Gastrocnemius medialis (tissue), 4 donors: ENCODE measurements around the gene CTBP1. TPM values are rescaled to one million over a fixed set of nuclear protein-coding genes. Genes with fewer than 3 reads are reported as not detected.

Experiments
- ATAC-seq, 2 donors: fragments of 150-250 bp; one replicate each; pipeline ENCODE4 v1.9.1; 2016
- DNase-seq, 2 donors: peaks; one replicate each; pipeline ENCODE4 v3.0.0-alpha.2; 2019
- H3K27ac ChIP-seq, 4 donors: fragments of 200-600 bp; sonication (generic); 1 replicate in 1 of 4; 2 replicates in 3 of 4; pipeline ENCODE4 v1.5.1; 2016 to 2018; ENCODE audit warnings: mild to moderate bottlenecking in 2 of 4, moderate library complexity in 1 of 4
- H3K27me3 ChIP-seq, 3 donors: fragments of 200-600 bp; sonication (generic) in 2 of 3; 1 replicate in 1 of 3; 2 replicates in 2 of 3; pipeline versions ENCODE4 v1.5.1 to v1.6.0; 2016 to 2019; ENCODE audit warnings: mild to moderate bottlenecking in 1 of 3, moderate library complexity in 1 of 3
- H3K36me3 ChIP-seq, 2 donors: fragments of 200-600 bp; sonication (generic) in 1 of 2; one replicate each; pipeline ENCODE4 v1.5.1; 2017 to 2018
- H3K4me1 ChIP-seq, 2 donors: fragments of 200-600 bp; sonication (generic) in 1 of 2; one replicate each; pipeline ENCODE4 v1.5.1; 2016 to 2017; ENCODE audit warnings: mild to moderate bottlenecking in 2 of 2
- H3K4me3 ChIP-seq, 4 donors: fragments of 200-600 bp; sonication (generic) in 3 of 4; 1 replicate in 1 of 4; 2 replicates in 3 of 4; pipeline ENCODE4 v1.5.1; 2016 to 2019; ENCODE audit warnings: mild to moderate bottlenecking in 2 of 4
- H3K9me3 ChIP-seq, 3 donors: fragments of 200-600 bp; sonication (generic) in 2 of 3; 1 replicate in 1 of 3; 2 replicates in 2 of 3; pipeline ENCODE4 v1.5.1; 2016 to 2019
- POLR2A ChIP-seq, 2 donors: fragments of 450-650 bp; IDR thresholded peaks; one replicate each; pipeline ENCODE4 v1.6.1; 2017; ENCODE audit warnings: antibody characterized with exemption in 2 of 2, mild to moderate bottlenecking in 2 of 2, moderate library complexity in 2 of 2
- in situ Hi-C, 4 donors: fragments of 200-750 bp; cut with MboI; loops; one replicate each; pipeline versions ENCODE4 v1.15.0 to v1.8.0; 2017; ENCODE audit warnings: low sequenced_read_pairs in 4 of 4
- intact Hi-C: fragments of 100-400 bp; cut with DNase I; formaldehyde crosslinking; loops from one replicate; pipeline ENCODE4 v1.15.1; 2023; ENCODE audit warnings: low total_unique reads
- total RNA-seq, 4 donors: library from RNA; depleted of rRNA; stranded (reverse); fragments of >200 nt; gene quantifications; one replicate each; pipeline versions ENCODE4 v1.1.0 to v1.2.3, GENCODE V29; 2016
- TF ChIP-seq, protein P1 (sequence below), 5 experiments: fragments of 450-650 bp in 3 of 5; fragments of 200-600 bp in 2 of 5; sonication (generic) in 2 of 5; IDR thresholded peaks in 4 of 5; conservative IDR thresholded peaks in 1 of 5; 1 replicate in 4 of 5; 2 replicates in 1 of 5; pipeline ENCODE4 v1.5.1; 2016 to 2019; ENCODE audit warnings: antibody characterized with exemption in 5 of 5, mild to moderate bottlenecking in 3 of 5, moderate library complexity in 3 of 5

Gene CTBP1
- total RNA-seq, 4 donors from 2014 or later, result 126 to 224 (median 169) TPM

DNA sequence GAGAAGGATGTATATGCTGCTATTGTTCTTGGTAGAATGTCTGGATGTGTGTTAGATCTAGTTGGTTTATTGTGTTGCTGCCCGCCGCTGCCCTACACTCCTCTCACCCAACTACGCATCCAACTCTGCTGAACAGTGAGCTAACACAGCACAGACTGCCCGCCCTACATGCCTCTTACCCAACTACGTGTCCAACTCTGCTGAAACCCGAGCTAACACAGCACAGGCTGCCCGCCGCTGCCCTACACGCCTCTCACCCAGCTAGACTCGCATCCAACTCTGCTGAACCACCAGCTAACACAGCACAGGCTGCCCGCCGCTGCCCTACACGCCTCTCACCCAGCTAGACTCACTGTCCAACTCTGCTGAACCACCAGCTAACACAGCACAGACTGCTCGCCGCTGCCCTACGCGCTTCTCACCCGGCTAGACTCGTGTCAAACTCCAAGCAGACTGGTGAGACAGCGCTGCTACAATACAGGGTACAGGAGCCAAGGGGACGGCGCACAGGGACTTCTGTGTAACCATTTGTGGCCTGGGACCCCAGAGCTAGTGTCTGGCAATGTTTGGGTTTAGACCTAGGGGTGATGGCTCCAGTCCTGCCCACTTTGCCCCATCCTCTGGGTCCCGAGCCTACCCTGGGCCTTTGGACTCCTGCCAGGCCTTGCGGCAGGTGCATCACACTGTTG lies 11.6 kb upstream of the CTBP1 start:
- ATAC-seq (no peak), DNase-seq (no peak)
- H3K9me3 ChIP-seq, result no peaks in the 10 kb centered on the region
- no peaks in the 10 kb centered on the region for H3K4me1 ChIP-seq
- H3K4me3 ChIP-seq, result no peak overlapping the region
- peak overlapping the region in 1 of 4 donors; percentile 13 for H3K27ac ChIP-seq
- TF ChIP-seq, protein P1, sequence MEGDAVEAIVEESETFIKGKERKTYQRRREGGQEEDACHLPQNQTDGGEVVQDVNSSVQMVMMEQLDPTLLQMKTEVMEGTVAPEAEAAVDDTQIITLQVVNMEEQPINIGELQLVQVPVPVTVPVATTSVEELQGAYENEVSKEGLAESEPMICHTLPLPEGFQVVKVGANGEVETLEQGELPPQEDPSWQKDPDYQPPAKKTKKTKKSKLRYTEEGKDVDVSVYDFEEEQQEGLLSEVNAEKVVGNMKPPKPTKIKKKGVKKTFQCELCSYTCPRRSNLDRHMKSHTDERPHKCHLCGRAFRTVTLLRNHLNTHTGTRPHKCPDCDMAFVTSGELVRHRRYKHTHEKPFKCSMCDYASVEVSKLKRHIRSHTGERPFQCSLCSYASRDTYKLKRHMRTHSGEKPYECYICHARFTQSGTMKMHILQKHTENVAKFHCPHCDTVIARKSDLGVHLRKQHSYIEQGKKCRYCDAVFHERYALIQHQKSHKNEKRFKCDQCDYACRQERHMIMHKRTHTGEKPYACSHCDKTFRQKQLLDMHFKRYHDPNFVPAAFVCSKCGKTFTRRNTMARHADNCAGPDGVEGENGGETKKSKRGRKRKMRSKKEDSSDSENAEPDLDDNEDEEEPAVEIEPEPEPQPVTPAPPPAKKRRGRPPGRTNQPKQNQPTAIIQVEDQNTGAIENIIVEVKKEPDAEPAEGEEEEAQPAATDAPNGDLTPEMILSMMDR (IDR thresholded peaks at IDR 0.05 in 4 of 5, conservative IDR thresholded peaks at IDR 0.05 in 1 of 5), result no peak
- no peak for TF ChIP-seq POLR2A (IDR thresholded peaks at IDR 0.05)
- no peaks in the 10 kb centered on the region for H3K36me3 ChIP-seq
- in situ Hi-C loops, result loop anchor here in 2 of 4 donors (10.0 kb wide), 3 partner anchors 96 to 126 kb away; no protein-coding TSS in a partner anchor
- no peaks in the 10 kb centered on the region for H3K27me3 ChIP-seq
- intact Hi-C loops, result no loop called here

DNA sequence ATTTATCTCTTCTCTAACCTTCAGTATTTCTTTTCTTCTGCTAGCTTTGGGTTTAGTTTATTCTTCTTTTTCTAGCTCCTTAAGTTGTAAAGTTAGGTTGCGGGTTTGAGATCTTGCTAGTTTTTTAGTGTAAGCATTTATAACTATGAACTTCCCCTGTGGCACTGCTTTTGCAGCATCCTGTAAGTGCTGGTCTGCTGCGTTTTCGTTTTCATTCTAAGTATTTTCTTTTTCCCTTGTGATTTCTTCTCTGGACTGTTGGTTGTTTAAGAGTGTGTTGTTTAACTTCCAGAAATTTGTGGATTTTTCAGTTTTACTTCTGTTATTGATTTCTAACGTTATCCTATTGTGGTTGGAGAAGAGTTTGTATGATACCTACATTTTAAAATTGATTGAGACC lies 11.0 kb upstream of the CTBP1 start:
- TF ChIP-seq, protein P1 (IDR thresholded peaks at IDR 0.05 in 4 of 5, conservative IDR thresholded peaks at IDR 0.05 in 1 of 5), result no peak
- no peak for TF ChIP-seq POLR2A (IDR thresholded peaks at IDR 0.05)
- intact Hi-C loops, result no loop called here
- no peaks in the 10 kb centered on the region for H3K4me1 ChIP-seq
- in situ Hi-C loops, result loop anchor here in 3 of 4 donors (5.0 to 10.0 kb wide), 5 partner anchors 72 to 125 kb away; partner anchors contain the start of gene UVSSA (in 2 of the 3)
- ATAC-seq (no peak), DNase-seq (no peak)
- H3K36me3 ChIP-seq, result no peaks in the 10 kb centered on the region
- no peaks in the 10 kb centered on the region for H3K27me3 ChIP-seq
- H3K4me3 ChIP-seq, result no peak overlapping the region
- H3K9me3 ChIP-seq, result no peaks in the 10 kb centered on the region
- H3K27ac ChIP-seq, result no peak overlapping the region

GRCh38 chr4:1258457-1258856 lies 9.5 kb upstream of the CTBP1 start:
- H3K4me1 ChIP-seq, result peaks cover 0 to 3% of the 10 kb centered on the region in 2 donors
- intact Hi-C loops (no loop called here), in situ Hi-C loops (loop anchor here in 3 of 4 donors (5.0 to 10.0 kb wide), 2 partner anchors 74 to 86 kb away; partner anchors contain the start of gene UVSSA (in 2 of the 3))
- no peak overlapping the region for H3K4me3 ChIP-seq
- H3K27me3 ChIP-seq, result no peaks in the 10 kb centered on the region
- no peak for ATAC-seq
- no peak for DNase-seq
- TF ChIP-seq POLR2A (IDR thresholded peaks at IDR 0.05), result no peak
- no peaks in the 10 kb centered on the region for H3K36me3 ChIP-seq
- no peak overlapping the region for H3K27ac ChIP-seq
- H3K9me3 ChIP-seq, result no peaks in the 10 kb centered on the region

GRCh38 chr4:1255699-1256098 lies 6.8 kb upstream of the CTBP1 start:
- in situ Hi-C loops, result loop anchor here in 3 of 4 donors (5.0 to 10.0 kb wide), 2 partner anchors 77 to 89 kb away; partner anchors contain the start of gene UVSSA (in 2 of the 3)
- H3K27ac ChIP-seq, result no peak overlapping the region
- H3K27me3 ChIP-seq, result no peaks in the 10 kb centered on the region
- H3K9me3 ChIP-seq, result no peaks in the 10 kb centered on the region
- no peak for TF ChIP-seq POLR2A (IDR thresholded peaks at IDR 0.05)
- TF ChIP-seq, protein P1 (IDR thresholded peaks at IDR 0.05 in 4 of 5, conservative IDR thresholded peaks at IDR 0.05 in 1 of 5), result no peak
- ATAC-seq, result no peak
- no peak overlapping the region for H3K4me3 ChIP-seq
- intact Hi-C loops, result no loop called here
- H3K36me3 ChIP-seq, result no peaks in the 10 kb centered on the region
- DNase-seq, result no peak
- peaks cover 4 to 29% of the 10 kb centered on the region in 2 donors for H3K4me1 ChIP-seq

- Histone ChIP-seq H3K4me1 (peaks cover 10 to 35% of the 10 kb centered on the region in 2 donors), H3K27ac (no peak overlapping the region), H3K9me3 (no peaks in the 10 kb centered on the region), H3K27me3 (no peaks in the 10 kb centered on the region), H3K4me3 (no peak overlapping the region), H3K36me3 (no peaks in the 10 kb centered on the region)
- no peak for TF ChIP-seq POLR2A (IDR thresholded peaks at IDR 0.05)
- TF ChIP-seq, protein P1 (IDR thresholded peaks at IDR 0.05 in 4 of 5, conservative IDR thresholded peaks at IDR 0.05 in 1 of 5), result no peak
- intact Hi-C loops (no loop called here), in situ Hi-C loops (loop anchor here in 3 of 4 donors (5.0 to 10.0 kb wide), 2 partner anchors 77 to 90 kb away; partner anchors contain the start of gene UVSSA (in 2 of the 3))
- ATAC-seq (no peak), DNase-seq (no peak)
These were observed 6.2 kb upstream of the CTBP1 start for GRCh38 chr4:1255151-1255550.
